Lung microvascular endothelial cell (primary cell): ENCODE measurements around the gene DPF1. TPM values are rescaled to one million over a fixed set of nuclear protein-coding genes. Genes with fewer than 3 reads are reported as not detected.

Source experiments
- DNase-seq, 2 donors: peaks; one replicate each; pipeline versions ENCODE4 v3.0.0 to v3.0.0-alpha.2; 2010; ENCODE audit warnings: low read depth in 2 of 2
- total RNA-seq: library from RNA; depleted of rRNA; stranded (reverse); fragments of >200 nt; gene quantifications from 2 replicates; pipeline ENCODE4 v1.2.1, GENCODE V29; 2014

Gene DPF1
- total RNA-seq, 1 donor from 2014 or later = under 0.01 TPM

GRCh38 chr19:38221919-38222830, 1.8 kb downstream of the DPF1 start:
- no peak for DNase-seq

GRCh38 chr19:38221421-38221820, 2.6 kb downstream of the DPF1 start:
- no peak for DNase-seq

GRCh38 chr19:38219221-38219620, 4.8 kb downstream of the DPF1 start:
- no peak for DNase-seq

- DNase-seq = no peak
Observed at GRCh38 chr19:38218204-38218603, 5.8 kb downstream of the DPF1 start.

GRCh38 chr19:38216785-38217641, 7.0 kb downstream of the DPF1 start:
- DNase-seq = no peak

- peak; percentile 16 to 57 for DNase-seq
Observed at GRCh38 chr19:38213911-38214625, 10.0 kb downstream of the DPF1 start.

GRCh38 chr19:38213469-38213868, 10.6 kb downstream of the DPF1 start:
- DNase-seq = no peak

- DNase-seq = no peak
Observed at GRCh38 chr19:38211766-38212165, 12.3 kb downstream of the DPF1 start.

GRCh38 chr19:38211151-38211591, 12.9 kb downstream of the DPF1 start:
- DNase-seq = no peak

GRCh38 chr19:38210458-38210987, 13.5 kb downstream of the DPF1 start:
- peak; percentile 19 to 20 for DNase-seq

- peak; percentile 33 to 65 for DNase-seq
Observed at GRCh38 chr19:38209671-38210457, 14.2 kb downstream of the DPF1 start.

GRCh38 chr19:38209152-38209551, 14.9 kb downstream of the DPF1 start:
- no peak for DNase-seq

- DNase-seq = no peak
Observed at GRCh38 chr19:38208571-38208970, 15.5 kb downstream of the DPF1 start.

GRCh38 chr19:38207543-38207942, 16.5 kb downstream of the DPF1 start:
- DNase-seq = no peak

GRCh38 chr19:38206928-38207327, 17.1 kb downstream of the DPF1 start:
- no peak for DNase-seq

GRCh38 chr19:38206006-38206745, 17.8 kb downstream of the DPF1 start:
- no peak for DNase-seq

GRCh38 chr19:38204728-38205127, 19.3 kb downstream of the DPF1 start:
- DNase-seq = no peak

- no peak for DNase-seq
Observed at GRCh38 chr19:38204096-38204495, 19.9 kb downstream of the DPF1 start.

GRCh38 chr19:38203197-38203596, 20.8 kb downstream of the DPF1 start:
- DNase-seq = no peak

- DNase-seq = no peak
Observed at GRCh38 chr19:38202504-38202903, 21.5 kb downstream of the DPF1 start.
